HG03139 (cell line): ENCODE measurements around the gene SH3YL1.

ENCODE experiments used
- ATAC-seq: cut with Tn5 transposase; IDR thresholded peaks from one replicate; pipeline ENCODE4 v1.9.1; 2021; ENCODE audit not compliant: unreplicated experiment

Gene SH3YL1

GRCh38 chr2:282371-283263, 18.8 kb upstream of the SH3YL1 start:
- no peak for ATAC-seq

GRCh38 chr2:281381-281780, 17.5 kb upstream of the SH3YL1 start:
- ATAC-seq: no peak

GRCh38 chr2:280650-281110, 16.8 kb upstream of the SH3YL1 start:
- ATAC-seq: no peak

- no peak for ATAC-seq
Observed at GRCh38 chr2:279956-280649, 16.3 kb upstream of the SH3YL1 start.

GRCh38 chr2:279366-279765, 15.5 kb upstream of the SH3YL1 start:
- ATAC-seq: no peak

- no peak for ATAC-seq
Observed at GRCh38 chr2:278927-279320, 15.1 kb upstream of the SH3YL1 start.

- no peak for ATAC-seq
Observed at GRCh38 chr2:278312-278926, 14.6 kb upstream of the SH3YL1 start.

- peak; percentile 85 for ATAC-seq
Observed at GRCh38 chr2:275466-275865, 11.6 kb upstream of the SH3YL1 start.

GRCh38 chr2:274503-274902, 10.7 kb upstream of the SH3YL1 start:
- no peak for ATAC-seq

GRCh38 chr2:273333-273732, 9.5 kb upstream of the SH3YL1 start:
- no peak for ATAC-seq

GRCh38 chr2:271917-272316, 8.1 kb upstream of the SH3YL1 start:
- no peak for ATAC-seq

- no peak for ATAC-seq
Observed at GRCh38 chr2:270861-271260, 7.0 kb upstream of the SH3YL1 start.

GRCh38 chr2:269356-270030, 5.7 kb upstream of the SH3YL1 start:
- ATAC-seq: no peak

- no peak for ATAC-seq
Observed at GRCh38 chr2:268323-268722, 4.5 kb upstream of the SH3YL1 start.

GRCh38 chr2:264493-265468, 949 bp upstream of the SH3YL1 start, which contains the start of gene ACP1:
Gene ACP1 (plus strand): TSS chr2:264947. CDS start chr2:264965, 18 bp downstream.
- ATAC-seq: peak; percentile 95

- no peak for ATAC-seq
Observed at GRCh38 chr2:263022-263738, 652 bp downstream of the SH3YL1 start.

- no peak for ATAC-seq
Observed at GRCh38 chr2:262117-262516, 1.7 kb downstream of the SH3YL1 start.

GRCh38 chr2:260507-261161, 3.2 kb downstream of the SH3YL1 start:
- ATAC-seq: no peak
